RWPE2 (cell line): ENCODE measurements around the gene DENND1A.

Experiments used
- ATAC-seq: fragments of 200-7000 bp; cut with Tn5 transposase; 3 replicates; pipeline ENCODE4 v1.9.1; 2021; ENCODE audit warnings: low read depth
- DNase-seq: peaks from one replicate; pipeline ENCODE4 v3.0.0-alpha.2; 2020; ENCODE audit warnings: low spot score
- H3K27ac ChIP-seq: fragments of 450-650 bp; 2 replicates; pipeline ENCODE4 v1.5.1; 2017; ENCODE audit warnings: mild to moderate bottlenecking; ENCODE audit not compliant: poor library complexity, severe bottlenecking
- H3K27me3 ChIP-seq: fragments of 250-450 bp; sonication (Bioruptor Pico); 2 replicates; pipeline ENCODE4 v1.5.1; 2021; ENCODE audit warnings: mild to moderate bottlenecking, moderate library complexity; ENCODE audit not compliant: insufficient read depth, poor library complexity, severe bottlenecking
- H3K36me3 ChIP-seq: fragments of 250-450 bp; sonication (Bioruptor Pico); 2 replicates; pipeline ENCODE4 v1.5.1; 2020; ENCODE audit warnings: low read depth, mild to moderate bottlenecking, moderate library complexity
- H3K4me1 ChIP-seq: fragments of 250-450 bp; sonication (Bioruptor Pico); 2 replicates; pipeline ENCODE4 v1.5.1; 2021; ENCODE audit warnings: mild to moderate bottlenecking, moderate library complexity; ENCODE audit not compliant: insufficient read depth, poor library complexity, severe bottlenecking
- H3K4me3 ChIP-seq: fragments of 250-450 bp; sonication (Bioruptor Pico); 2 replicates; pipeline ENCODE4 v1.5.1; 2021; ENCODE audit warnings: mild to moderate bottlenecking, moderate library complexity; ENCODE audit not compliant: severe bottlenecking
- H3K9me3 ChIP-seq: fragments of 250-450 bp; sonication (Bioruptor Pico); 2 replicates; pipeline ENCODE4 v1.5.1; 2021; ENCODE audit warnings: mild to moderate bottlenecking, moderate library complexity; ENCODE audit not compliant: severe bottlenecking
- TF ChIP-seq, protein P1 (sequence below): fragments of 450-650 bp; IDR thresholded peaks from one replicate; pipeline ENCODE4 v1.5.1; 2017; ENCODE audit warnings: mild to moderate bottlenecking, moderate library complexity; ENCODE audit not compliant: poor library complexity, severe bottlenecking

The DENND1A gene

DNA sequence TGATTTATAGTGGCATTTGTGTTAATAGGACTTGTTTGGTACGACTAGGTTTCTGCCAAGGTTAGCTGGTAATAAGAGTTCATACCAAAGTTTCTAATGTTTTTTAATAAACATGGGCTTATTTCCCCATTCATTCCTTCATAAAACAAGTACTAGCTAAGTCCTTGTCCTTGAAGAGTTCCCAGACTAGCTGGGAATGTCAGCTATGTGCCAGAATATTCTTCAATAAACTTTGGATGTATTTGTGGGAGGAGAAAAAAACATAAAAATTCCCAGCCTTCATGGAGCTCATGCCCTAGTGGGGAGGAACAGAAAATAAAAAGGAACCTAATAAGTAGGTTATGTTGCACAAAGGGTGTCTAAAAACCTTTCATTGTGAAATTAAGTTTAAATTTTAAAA, 176.9 kb downstream of the DENND1A start:
- ATAC-seq = no peak
- TF ChIP-seq, protein P1, sequence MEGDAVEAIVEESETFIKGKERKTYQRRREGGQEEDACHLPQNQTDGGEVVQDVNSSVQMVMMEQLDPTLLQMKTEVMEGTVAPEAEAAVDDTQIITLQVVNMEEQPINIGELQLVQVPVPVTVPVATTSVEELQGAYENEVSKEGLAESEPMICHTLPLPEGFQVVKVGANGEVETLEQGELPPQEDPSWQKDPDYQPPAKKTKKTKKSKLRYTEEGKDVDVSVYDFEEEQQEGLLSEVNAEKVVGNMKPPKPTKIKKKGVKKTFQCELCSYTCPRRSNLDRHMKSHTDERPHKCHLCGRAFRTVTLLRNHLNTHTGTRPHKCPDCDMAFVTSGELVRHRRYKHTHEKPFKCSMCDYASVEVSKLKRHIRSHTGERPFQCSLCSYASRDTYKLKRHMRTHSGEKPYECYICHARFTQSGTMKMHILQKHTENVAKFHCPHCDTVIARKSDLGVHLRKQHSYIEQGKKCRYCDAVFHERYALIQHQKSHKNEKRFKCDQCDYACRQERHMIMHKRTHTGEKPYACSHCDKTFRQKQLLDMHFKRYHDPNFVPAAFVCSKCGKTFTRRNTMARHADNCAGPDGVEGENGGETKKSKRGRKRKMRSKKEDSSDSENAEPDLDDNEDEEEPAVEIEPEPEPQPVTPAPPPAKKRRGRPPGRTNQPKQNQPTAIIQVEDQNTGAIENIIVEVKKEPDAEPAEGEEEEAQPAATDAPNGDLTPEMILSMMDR = no peak
- H3K4me3 ChIP-seq = no peak overlapping the region
- no peaks in the 10 kb centered on the region for H3K4me1 ChIP-seq
- DNase-seq = no peak
- no peaks in the 10 kb centered on the region for H3K36me3 ChIP-seq
- no peaks in the 10 kb centered on the region for H3K9me3 ChIP-seq
- no peak overlapping the region for H3K27ac ChIP-seq
- no peaks in the 10 kb centered on the region for H3K27me3 ChIP-seq

DNA sequence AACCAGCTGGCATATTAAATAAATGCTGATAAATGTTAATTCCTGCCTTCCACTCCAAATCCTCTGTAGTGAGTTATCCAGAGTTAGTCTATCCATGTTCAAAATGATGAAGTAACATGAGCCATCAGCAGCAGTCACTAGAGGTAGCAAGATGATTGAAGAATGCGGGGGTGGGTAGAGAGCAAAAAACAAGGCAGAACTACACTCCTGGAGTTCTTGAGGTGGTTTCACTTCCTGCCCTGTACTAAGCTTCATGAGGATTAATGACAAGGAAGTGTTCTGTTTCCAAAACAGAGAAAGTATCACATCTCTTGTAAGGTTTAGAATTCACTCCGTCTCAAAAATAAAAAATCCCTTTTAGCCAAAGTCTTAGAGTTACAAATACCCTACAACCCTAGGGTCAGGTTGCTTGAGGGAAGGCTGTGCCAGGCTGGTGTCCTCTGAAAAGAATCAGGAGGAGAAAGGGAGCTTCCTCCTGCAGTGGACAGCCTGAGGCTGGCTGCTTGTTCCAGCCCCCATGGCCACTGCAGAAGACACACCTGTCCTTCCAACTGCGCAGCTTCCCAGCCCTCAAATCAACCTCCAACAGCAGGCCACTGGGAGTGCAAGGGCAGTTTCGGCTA, 180.2 kb downstream of the DENND1A start:
- H3K9me3 ChIP-seq = no peaks in the 10 kb centered on the region
- ATAC-seq = no peak; the same call in 2 of the 3 replicates
- no peak overlapping the region for H3K4me3 ChIP-seq
- no peak overlapping the region for H3K27ac ChIP-seq
- H3K4me1 ChIP-seq = no peaks in the 10 kb centered on the region
- no peak for DNase-seq
- TF ChIP-seq, protein P1 = no peak
- no peaks in the 10 kb centered on the region for H3K27me3 ChIP-seq
- H3K36me3 ChIP-seq = no peaks in the 10 kb centered on the region

DNA sequence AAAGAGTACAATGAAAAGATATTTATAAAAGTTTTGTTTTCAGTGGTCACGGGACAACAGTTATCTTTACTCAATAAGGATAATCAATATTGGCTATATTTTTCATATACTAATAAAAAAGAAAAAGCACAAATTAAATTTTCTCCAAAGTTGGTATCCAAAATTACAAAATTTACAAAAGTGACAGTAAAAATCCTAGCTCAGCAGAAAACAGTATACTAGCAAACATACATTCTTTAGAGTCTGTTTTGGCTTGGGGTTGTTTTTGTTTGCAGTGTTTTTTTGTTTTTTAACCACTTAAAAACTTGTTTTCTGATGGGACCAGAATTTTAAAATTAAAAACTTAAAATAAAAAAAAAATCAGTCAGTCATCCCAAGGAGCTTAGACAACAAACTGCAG, 183.2 kb downstream of the DENND1A start:
- Histone ChIP-seq H3K27ac (no peak overlapping the region), H3K36me3 (no peaks in the 10 kb centered on the region), H3K4me1 (no peaks in the 10 kb centered on the region), H3K9me3 (no peaks in the 10 kb centered on the region), H3K4me3 (no peak overlapping the region), H3K27me3 (no peaks in the 10 kb centered on the region)
- no peak for ATAC-seq
- TF ChIP-seq, protein P1 = no peak
- no peak for DNase-seq

DNA sequence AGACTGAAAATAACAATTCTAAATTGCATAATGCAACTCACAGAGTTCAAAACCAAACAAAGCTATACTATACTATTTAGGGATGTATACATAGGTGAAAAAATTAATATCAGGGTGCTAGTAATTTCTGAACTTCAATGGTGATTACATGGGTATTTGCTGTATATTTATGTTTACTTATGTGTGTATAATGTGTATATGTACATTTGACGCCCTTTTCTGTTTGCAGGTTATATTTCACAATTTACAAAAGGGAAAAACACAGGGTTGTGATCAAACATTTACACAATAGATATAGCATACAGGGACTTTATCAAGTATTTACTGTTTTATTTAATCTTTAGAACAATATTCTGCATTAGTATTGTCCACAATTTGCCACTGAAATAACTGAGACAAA, 184.0 kb downstream of the DENND1A start:
- Histone ChIP-seq H3K36me3 (no peaks in the 10 kb centered on the region), H3K4me1 (no peaks in the 10 kb centered on the region), H3K27me3 (no peaks in the 10 kb centered on the region), H3K4me3 (no peak overlapping the region), H3K27ac (no peak overlapping the region), H3K9me3 (no peaks in the 10 kb centered on the region)
- TF ChIP-seq, protein P1 = no peak
- ATAC-seq (no peak), DNase-seq (no peak)

DNA sequence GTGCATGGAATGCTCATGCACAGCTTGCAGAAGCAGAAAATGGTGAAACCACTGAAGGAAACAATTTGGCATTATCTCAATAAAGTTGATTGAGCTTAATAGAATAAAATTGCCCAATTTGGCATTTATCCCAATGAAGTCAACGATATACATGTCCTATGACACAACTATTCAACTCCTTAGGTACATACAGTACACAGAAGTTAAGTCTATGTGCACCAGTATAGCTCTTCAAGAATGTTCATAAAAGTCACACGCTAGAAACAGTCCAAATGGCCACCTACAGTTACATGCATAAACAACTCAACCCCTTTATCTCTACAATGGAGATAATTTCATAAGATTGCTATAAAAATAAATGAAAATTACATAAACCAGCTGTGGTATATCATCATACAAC, 184.5 kb downstream of the DENND1A start:
- Histone ChIP-seq H3K27ac (no peak overlapping the region), H3K4me1 (no peaks in the 10 kb centered on the region), H3K27me3 (no peaks in the 10 kb centered on the region), H3K36me3 (no peaks in the 10 kb centered on the region), H3K9me3 (no peaks in the 10 kb centered on the region), H3K4me3 (no peak overlapping the region)
- DNase-seq (no peak), ATAC-seq (no peak)
- TF ChIP-seq, protein P1 = no peak
